GM18517 (cell line): ENCODE data around the gene S100A10.

Experiments
- ATAC-seq: cut with Tn5 transposase; IDR thresholded peaks from one replicate; pipeline ENCODE4 v1.9.1; 2021; ENCODE audit warnings: mild to moderate bottlenecking, moderate library complexity; ENCODE audit not compliant: unreplicated experiment

S100A10 gene

GRCh38 chr1:151939141-151939540, 54.5 kb downstream of the S100A10 start:
- ATAC-seq = no peak

GRCh38 chr1:151936653-151937052, 57.0 kb downstream of the S100A10 start:
- no peak for ATAC-seq

- no peak for ATAC-seq
Observed at GRCh38 chr1:151935894-151936602, 57.6 kb downstream of the S100A10 start.

GRCh38 chr1:151935154-151935553, 58.5 kb downstream of the S100A10 start:
- no peak for ATAC-seq

- no peak for ATAC-seq
Observed at GRCh38 chr1:151934048-151934493, 59.6 kb downstream of the S100A10 start.
